Measurements from ENCODE around the gene NUP214.
"Not testable (repeated sequence)": the region's sequence is repeated elsewhere in the genome, so short reads cannot be mapped to it uniquely, and the experiment has no call there.

The NUP214 gene

DNA sequence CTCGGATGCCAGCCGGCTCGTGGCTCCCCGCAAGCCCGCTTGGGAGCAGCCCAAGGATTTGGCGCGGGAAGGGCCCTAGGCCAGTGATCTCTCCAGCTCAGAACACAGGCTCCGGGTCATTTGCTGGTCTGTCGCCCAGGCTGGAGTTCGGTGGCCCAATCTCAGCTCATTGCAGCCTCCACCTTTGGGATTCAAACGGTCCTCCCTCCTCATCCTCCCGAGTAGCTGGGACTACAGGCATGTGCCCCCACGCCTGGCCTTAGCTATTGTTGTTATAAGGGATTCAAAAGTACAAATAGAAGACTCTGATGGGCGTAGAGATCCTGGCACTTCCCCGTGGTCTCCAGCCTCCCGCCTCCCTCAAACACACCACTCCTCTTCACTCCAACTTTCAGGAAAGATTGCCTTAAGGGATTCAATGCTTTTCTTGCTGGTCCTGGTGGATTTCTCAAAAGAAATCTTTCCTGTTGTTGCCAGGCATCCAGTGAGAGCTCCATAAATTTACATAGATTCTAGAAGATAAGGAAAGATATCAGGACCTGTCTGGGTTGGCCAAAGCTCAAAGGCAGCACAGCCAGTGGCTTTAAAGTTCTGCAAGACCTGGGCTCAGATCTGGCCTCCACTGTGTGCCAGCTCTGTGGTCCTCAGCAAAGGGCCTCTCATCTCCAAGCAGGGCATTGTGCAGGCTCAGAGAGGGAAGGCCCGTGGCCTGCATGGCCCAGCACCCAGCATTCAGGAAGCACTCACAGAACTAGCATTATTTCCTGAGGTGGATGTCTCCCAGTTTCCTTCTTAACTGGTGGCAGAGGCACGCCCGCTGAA lies 28.0 kb upstream of the NUP214 start:
- no peak for DNase-seq

- DNase-seq, result no peak
These were observed 27.5 kb upstream of the NUP214 start for GRCh38 chr9:131097948-131098278.

DNA sequence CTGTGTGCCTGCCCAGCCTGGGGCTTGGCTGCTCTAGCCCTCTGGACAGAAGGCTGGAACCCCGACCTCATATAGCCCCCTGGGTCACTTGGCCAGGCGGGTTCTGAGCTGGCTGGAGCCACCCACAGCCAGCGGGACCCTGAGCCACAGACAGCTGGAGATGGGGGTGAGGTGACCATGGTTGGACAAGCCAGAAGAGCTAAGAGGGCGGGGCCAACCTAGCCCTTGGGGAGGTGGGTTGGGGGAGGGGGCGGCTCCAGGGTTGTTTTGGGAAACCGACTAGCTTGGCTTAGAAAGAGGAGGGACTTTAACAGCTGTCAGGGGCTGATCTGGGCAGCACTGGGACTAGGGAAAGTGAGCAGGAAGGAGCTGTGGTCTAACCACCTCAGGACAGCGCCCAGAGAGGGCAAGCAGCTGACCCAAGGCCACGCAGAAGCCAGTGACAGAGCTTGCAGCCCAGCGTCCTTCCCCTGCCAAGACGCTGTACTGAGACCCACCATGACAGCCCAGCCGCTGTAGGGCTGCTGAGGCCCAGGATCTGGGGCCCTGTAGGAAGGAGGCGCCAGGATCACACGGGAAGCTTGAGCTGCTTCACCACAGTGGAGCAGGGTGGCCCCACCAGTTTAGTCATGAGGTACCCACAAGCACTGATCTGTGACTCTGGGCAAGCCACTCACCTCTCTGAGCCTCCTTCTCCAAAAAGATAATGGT lies 26.8 kb upstream of the NUP214 start:
- no peak for DNase-seq

DNA sequence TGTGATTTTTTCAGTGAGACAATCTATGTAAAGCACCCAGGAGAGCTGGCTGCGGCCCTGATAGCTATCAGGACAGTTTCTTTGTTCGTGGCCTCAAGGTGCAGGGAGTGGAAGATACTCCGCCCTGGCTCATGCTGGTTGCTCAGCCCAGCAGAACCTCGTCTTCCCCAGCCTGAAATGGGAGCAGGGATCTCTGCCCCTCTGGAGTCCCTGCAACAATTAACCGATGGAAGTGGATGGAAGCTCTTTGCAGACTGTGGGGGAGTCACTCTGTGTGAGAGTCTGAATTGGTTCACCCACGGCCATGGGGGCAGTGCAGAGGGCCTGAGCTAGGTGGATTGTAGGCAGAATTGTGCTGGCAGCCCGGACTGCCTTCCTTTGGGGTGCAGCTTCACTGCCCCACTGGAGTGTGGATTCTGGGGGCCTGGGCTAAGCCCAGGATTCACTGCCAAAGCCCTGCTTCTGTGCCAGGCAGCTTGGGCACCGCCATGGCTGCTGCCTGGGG lies 26.2 kb upstream of the NUP214 start:
- no peak for DNase-seq

DNA sequence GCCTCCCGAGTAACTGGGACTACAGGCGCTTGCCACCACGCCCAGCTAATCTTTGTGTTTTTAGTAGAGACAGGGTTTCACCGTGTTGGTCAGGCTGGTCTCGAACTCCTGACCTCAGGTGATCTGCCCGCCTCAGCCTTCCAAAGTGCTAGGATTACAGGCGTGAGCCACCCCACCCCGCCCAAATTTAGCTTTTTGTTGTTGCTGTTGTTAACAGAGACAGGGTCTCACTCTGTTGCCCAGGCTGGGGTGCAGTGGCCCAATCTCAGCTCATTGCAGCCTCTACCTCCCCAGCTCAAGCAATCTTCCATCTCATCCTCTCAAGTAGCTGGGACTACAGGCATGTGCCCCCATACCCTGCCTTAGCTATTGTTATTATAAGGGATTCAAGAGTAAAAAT lies 25.5 kb upstream of the NUP214 start:
- DNase-seq, result not testable (repeated sequence)

DNA sequence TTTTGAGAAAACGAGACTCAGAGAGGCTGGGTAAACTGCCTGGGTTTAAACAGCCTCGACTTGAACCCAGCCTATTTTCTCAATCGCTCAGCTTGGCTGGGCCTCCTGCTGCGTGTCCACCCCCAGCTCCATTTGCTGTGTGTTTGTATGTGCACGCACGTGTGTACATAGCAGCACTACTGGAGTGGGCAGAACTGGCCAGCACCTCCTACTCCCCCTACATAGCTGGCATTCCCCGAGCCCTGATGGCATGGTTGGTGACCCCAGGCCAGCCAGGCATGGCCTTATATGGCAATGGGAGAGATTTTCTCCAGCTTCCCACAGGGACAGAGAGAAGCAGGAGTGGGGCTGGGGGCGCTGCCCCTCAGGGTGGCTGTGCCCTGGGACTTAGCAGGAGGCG lies 24.9 kb upstream of the NUP214 start:
- DNase-seq, result no peak

GRCh38 chr9:131101207-131101964 lies 24.0 kb upstream of the NUP214 start:
- no peak for DNase-seq

GRCh38 chr9:131103024-131103423 lies 22.4 kb upstream of the NUP214 start:
- no peak for DNase-seq

DNA sequence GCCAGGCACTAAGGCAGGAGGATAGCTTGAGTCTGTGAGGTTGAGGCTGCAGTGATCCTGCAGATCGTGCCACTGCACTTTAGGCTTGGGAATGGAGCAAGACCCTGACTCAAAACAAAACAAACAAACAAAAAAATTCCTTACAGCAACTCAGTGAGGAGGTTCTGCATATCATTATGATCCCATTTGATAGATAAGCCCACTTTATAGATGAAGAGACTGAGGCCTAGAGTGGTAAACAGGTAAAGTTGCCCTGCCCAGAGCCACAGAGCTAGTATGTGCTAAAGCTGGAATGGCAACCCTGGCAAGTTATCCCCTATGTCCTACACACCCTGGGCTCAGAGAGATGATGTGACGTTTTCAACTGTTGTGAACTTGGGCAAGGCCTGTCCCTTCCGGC lies 21.9 kb upstream of the NUP214 start:
- no peak for DNase-seq

GRCh38 chr9:131104016-131104740 lies 21.2 kb upstream of the NUP214 start:
- DNase-seq, result no peak

- no peak for DNase-seq
These were observed 19.4 kb upstream of the NUP214 start for GRCh38 chr9:131105952-131106351.

DNA sequence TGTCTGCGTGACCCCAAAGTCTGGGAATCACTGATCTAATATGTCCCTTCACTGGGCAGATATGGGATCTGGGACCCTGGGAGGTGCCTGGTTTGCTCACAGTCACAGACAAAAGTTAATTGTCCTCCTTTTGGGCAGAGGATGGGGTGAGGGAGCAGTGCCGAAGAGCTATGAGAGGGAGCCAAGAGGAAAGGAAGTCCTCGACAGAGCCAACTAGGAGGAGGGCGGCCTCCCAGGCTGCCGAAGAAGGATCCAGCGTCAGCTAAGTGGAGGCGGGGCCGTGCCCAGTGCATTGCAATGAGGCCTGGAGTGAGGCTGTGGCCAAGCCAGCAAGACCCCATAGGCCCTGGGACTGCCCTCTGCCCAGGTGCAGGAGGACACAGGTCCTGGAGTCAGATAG lies 17.6 kb upstream of the NUP214 start:
- DNase-seq, result no peak

DNA sequence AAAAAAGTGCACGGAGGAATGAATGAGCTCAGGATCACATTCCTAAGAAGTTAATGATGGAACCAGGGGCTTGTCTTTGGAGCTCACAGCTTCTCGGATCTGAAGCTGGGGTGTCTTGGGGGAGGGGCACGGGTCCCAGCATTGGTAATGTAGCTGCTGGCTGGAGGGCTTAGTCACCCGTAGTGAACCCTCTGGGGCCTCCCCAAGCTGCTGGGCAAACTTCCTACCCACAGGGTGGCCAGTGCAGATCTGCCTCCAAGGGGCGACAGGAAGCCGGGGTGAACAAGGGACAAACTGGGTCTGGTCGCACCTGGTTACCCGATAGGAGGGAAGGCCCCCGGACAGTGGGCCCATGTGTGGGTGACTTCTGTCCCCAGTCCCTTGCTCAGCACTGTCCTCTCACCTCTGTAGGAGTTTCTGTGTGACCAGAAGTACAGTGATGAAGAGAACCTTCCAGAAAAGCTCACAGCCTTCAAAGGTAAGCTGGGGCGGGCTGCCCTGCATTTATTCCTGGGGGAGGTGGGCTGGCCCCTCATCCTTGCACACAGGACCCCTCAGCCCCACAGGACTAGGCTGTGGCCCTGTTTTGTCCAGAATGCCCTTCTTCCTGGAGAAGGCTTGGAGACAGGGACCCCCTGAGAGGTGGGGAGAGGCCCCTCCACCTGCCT lies 14.1 kb upstream of the NUP214 start:
- no peak for DNase-seq

- DNase-seq, result no peak
These were observed 13.5 kb upstream of the NUP214 start for GRCh38 chr9:131111854-131112311.

DNA sequence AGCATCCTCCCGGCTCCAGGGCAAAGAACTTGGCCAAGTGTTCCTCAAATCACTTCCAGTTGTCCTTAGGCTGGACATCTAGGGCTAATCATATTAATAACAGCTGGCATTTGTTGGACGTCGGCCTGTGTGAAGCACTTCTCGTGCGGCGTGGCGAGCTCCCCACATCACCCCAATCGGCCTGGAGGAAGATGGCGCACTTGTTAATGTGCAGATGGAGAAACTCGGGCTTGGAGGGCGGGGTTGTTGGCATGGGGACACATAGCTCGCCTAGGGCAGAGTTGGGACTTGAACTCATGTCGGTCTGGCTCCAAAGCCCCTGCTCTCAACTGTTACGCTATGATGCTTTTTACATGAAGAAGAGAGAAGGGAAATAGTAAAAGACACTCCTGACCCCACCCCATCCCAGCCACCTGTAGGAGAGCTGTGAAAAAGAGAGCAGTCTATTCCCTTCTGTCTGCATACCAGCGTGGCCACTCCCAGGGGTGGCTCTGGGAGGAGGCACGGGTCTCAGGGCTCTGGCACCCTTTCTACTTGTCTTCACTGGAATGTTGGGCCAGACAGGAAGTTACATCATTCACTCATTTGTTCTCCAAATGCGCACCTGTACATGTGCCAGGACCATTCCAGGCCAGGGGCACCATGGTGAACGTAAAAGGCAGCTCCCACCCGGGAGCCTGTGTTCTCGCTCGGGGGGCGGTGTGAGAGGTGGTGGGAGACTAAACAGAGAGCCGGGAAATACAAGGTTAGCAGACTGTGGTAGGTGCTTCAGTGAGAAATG lies 12.8 kb upstream of the NUP214 start:
- no peak for DNase-seq

DNA sequence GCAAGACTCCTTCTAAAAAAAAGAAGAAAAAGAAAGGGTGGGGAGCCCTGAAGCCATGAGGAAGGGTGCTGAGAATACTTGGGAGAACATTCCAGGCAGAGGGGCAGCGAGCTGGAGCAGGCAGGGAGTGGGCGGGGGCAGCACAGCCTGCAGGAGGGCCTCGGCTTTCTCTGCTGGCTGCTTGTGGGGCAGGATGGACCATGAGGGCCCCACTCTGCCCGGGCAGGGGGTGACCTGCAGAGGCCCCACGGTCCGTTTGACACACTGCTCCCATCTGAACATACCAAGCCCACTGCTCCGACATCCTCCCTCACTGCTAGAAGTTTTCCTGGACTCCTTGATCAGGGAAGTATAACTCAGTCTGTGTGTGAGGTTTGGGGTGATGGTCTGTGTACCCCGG lies 11.7 kb upstream of the NUP214 start:
- DNase-seq, result no peak

DNA sequence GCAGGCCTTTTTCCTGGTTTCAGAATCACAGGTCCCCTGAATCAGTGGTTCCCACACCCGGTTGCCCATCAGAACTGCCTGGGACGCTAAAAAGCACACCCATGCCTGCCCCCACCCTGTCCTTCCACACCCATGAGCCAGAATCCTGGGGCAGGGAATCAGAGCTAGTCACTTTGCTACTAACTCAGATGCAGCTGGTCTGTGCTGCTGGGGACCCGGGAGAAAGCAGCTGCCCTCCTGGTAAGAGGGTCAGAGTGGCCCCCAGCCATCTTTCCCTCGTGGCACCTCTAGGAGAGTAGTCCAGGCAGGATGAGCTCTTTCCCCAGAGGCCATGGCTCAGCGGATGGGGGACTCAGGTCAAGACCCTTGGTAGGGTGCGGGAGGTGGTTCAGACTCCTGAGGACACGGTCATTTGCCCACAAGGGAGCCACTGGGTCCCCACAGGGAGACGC lies 11.3 kb upstream of the NUP214 start:
- DNase-seq, result no peak

DNA sequence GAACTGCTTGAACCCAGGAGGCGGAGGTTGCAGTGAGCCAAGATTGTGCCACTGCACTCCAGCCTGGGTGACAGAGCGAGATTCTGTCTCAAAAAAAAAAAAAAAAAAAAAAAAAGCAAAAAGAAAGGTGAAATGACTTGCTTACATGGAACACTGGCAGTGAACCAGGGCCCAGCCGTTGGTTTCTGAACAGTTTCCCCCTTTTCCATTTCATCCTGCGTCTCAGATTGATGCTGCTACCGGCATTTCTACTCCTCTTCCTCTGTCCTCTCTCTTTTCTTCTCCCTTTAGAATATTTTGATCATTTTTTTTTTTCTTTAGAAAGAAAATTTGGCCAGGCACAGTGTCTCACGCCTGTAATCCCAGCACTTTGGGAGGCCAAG lies 10.0 kb upstream of the NUP214 start:
- not testable (repeated sequence) for DNase-seq

DNA sequence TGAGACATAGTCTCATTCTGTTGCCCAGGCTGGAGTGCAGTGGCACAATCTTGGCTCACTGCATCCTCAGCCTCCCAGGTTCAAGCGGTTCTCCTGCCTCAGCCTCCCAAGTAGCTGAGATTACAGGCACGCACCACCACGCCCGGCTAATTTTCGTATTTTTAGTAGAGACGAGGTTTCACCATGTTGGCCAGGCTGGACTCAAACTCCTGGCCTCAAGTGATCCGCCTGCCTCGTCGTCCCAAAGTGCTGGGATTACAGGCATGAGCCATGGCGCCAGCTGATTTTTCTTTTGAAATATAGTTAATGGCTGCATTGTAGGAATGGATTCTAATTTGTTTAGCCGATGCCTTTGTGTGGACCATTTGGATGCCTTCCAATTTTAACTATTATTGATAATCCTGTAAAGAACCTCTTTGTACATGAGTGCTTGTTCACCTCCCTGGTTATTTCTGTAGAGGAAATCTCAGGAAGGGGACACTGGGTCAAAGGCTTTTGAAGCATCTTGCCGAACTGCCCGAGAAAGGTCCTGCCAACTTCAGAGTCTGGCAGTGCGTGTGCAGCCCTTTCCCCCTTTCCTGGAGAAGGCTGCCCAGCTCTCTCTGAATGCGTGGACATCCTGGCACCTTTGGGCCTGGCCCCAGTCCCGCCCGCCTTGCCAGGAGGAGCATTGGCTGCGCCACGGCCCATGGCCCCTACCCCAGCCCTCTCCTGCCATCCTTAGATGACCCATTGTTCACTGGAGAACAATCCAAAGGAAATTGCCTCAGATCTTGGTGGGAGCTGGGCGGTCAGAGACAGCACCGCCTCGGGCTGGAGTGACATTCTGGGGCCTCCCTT lies 8.9 kb upstream of the NUP214 start:
- no peak for DNase-seq

- no peak for DNase-seq
These were observed 8.1 kb upstream of the NUP214 start for GRCh38 chr9:131117121-131117761.
